COLO668 (cell line): ENCODE measurements around the gene MISP.
A peak's percentile ranks its signal among the peaks of the same experiment; 100 is the strongest.
"Not testable (repeated sequence)": the region's sequence is repeated elsewhere in the genome, so short reads cannot be mapped to it uniquely, and the experiment has no call there.

Experiments
- DNase-seq: peaks from one replicate; lab custom pipeline; 2025; ENCODE audit not compliant: unreplicated experiment; lab: John Stamatoyannopoulos, UW

The MISP gene

GRCh38 chr19:723247-723646 is 27.7 kb upstream of the MISP start:
- no peak for DNase-seq

GRCh38 chr19:723714-724113 is 27.2 kb upstream of the MISP start:
- no peak for DNase-seq

GRCh38 chr19:725461-726089 is 25.3 kb upstream of the MISP start:
- no peak for DNase-seq

GRCh38 chr19:726993-727956 is 23.6 kb upstream of the MISP start:
- DNase-seq, result no peak

GRCh38 chr19:728011-728410 is 22.9 kb upstream of the MISP start:
- no peak for DNase-seq

DNA sequence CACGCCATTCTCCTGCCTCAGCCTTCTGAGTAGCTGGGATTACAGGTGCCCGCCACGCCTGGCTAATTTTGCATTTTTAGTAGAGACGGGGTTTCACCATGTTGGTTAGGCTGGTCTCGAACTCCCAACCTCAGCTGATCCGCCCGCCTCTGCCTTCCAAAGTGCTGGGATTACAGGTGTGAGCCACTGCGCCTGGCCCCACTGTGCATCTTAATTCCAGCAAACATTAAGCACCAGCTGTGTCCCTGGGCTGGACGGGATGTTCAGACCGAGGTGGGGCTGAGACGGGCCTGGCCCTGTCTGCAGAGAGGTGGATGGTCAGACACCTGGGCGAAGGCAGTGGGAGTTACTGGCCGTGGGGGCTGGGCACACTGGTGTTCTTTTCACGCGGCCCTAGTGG is 21.3 kb upstream of the MISP start:
- DNase-seq, result not testable (repeated sequence)

- DNase-seq, result no peak
Observed at GRCh38 chr19:729965-730668, 20.8 kb upstream of the MISP start.

GRCh38 chr19:731000-731399 is 19.9 kb upstream of the MISP start:
- DNase-seq, result no peak

GRCh38 chr19:732148-733069 is 18.5 kb upstream of the MISP start:
- DNase-seq, result no peak

GRCh38 chr19:734716-735115 is 16.2 kb upstream of the MISP start:
- no peak for DNase-seq

GRCh38 chr19:736125-736524 is 14.8 kb upstream of the MISP start:
- no peak for DNase-seq

DNA sequence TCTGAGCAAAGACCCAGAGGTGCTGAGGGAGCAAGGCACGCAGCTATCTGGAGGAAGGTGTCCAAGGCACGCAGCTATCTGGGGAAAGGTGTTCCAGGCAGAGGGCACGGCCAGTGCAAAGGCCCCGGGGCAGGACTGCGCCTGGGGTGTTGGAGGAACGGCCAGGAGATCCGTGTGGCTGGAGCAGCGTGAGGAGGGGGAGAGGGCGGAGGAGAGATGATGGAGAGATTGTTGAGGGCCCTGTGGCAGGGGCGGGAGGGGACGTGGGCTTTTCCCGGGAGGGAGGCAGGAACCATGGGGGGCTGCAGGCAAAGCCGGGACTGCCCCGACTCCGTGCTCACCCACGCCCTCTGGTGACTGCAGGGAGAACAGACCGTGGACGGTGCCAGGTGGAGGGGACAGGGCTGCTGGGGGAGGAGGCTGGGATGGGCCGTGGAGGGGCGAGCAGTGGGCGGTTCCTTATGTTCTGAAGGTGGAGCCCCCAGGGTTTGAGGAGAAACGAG is 13.3 kb upstream of the MISP start:
- peak; percentile 39 for DNase-seq

DNA sequence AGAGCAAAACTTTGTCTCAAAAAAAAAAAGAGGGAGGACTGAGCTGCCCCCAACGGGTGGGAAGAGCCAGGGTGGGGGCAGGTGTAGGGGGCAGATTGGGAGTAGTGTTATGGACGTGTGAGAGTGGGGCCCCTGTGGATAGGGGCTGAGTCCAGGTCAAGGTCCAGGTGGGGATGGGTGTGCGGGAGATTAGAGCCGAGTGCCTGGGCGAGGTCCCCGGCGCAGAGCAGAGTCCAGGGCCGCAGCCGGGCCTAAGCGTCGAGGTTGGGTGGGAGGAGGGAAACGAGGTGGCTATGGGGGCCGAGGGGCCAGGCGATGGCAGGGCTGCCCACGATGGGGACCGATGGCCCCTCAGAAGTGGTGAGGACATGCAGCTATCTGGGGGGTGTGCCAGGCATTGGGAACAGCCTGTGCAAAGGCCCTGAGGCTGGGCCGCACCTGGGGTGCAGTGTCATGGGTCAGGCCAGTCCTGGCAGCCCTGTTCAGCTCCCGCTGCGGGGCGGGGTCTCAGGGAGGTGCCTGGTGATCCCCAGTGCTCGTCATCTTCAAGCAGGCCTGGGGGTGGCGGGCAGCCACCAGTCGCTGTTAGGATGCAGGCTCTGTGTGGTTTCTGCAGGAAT is 12.3 kb upstream of the MISP start:
- DNase-seq, result no peak

- peak; percentile 34 for DNase-seq
Observed at GRCh38 chr19:739998-740715, 10.8 kb upstream of the MISP start.

DNA sequence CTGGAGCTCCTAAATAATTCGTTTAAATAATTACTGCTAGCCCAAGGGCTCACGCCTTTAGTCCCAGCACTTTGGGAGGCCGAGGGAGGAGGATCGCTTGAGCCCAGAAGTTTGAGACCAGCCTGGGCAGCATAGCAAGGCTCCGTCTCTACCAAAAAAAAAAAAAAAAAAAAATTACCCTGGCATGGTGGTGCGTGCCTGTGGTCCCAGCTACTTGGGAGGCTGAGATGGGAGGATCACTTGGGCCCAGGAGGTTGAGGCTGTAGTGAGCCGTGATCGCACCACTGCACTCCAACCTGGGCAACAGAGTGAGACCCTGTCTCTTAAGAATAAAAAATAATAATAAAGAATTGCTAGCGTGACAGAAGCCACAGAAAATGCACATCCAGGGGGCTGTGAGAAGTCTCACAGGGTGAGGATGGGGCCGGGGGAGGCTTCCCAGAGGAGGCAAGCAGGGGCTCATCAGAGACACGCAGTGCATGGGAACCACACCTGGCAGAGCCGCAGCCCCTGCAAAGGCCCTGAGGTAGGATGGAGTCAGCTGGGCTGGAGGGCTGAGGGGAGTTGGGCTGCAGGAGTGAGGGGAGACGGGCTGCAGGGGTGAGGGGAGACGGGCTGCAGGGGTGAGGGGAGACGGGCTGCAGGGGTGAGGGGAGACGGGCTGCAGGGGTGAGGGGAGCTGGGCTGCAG is 10.0 kb upstream of the MISP start:
- DNase-seq, result not testable (repeated sequence)

DNA sequence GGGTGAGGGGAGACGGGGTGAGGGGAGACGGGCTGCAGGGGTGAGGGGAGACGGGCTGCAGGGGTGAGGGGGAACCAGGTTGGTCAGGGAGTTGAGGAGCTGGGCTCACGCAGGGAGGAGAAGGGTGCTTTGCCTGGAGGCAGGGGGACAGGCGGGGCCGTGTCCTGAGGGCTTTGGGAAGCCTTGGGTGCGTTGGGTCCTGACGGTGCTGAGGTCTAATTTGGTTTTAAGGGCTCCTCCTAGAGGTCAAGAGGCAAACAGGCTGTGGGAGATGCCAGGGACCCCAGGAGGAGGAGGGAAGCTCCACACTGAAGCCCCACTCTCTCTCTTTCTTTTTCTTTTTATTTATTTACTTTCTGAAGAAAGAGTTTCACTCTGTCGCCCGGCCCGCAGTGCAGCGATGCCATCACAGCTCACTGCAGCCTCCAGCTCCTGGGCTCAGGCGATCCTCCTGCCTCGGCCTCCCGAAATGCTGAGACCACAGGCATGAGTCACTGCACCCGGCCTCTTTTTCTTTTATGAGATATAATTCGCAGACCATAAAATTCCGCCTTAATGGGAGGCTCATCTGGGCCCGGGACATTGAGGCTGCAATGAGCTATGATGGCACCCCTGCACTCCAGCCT is 9.3 kb upstream of the MISP start:
- DNase-seq, result peak; percentile 35

DNA sequence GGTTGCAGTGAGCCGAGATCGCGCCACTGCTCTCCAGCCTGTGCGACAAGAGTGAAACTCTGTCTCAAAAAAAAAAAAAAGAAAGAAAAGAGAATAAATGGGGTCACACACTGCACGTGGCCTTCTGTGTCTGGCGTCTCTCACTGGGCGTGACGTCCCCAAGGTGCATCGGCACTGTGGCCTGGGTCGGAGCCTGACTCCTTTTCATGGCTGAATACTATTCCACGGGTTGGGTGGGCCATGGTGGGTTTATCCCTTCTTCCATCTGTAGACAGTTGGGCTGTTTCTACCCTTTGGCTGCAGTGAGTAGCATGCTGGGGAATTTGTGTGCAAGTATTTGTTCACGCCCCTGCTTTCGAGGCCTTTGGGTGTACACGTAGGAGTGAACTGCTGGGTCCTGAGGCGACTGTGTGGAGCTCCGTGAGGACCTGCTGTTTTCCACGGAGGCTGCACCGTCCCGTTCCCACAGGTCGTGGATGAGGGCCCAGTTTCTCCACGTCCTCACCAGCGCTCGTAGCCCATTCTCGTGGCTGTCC is 8.3 kb upstream of the MISP start:
- no peak for DNase-seq

- peak; percentile 74 for DNase-seq
Observed at GRCh38 chr19:743168-743687, 7.7 kb upstream of the MISP start.
